Fibroblast of mammary gland (primary cell): Measurements from ENCODE around the gene HOXB2.

Experiments used
- DNase-seq: peaks from one replicate; pipeline ENCODE4 v3.0.0-alpha.2; 2010; ENCODE audit warnings: low read depth
- H3K4me3 ChIP-seq: 2 replicates; pipeline ENCODE4 v1.5.1; 2011; ENCODE audit warnings: low read depth, mild to moderate bottlenecking, low read length, moderate library complexity; ENCODE audit not compliant: control insufficient read depth
- CTCF ChIP-seq: conservative IDR thresholded peaks from 2 replicates; pipeline ENCODE4 v1.5.1; 2011; ENCODE audit warnings: low read depth, low read length, inconsistent platforms; ENCODE audit not compliant: control insufficient read depth, insufficient read depth

Gene HOXB2

DNA sequence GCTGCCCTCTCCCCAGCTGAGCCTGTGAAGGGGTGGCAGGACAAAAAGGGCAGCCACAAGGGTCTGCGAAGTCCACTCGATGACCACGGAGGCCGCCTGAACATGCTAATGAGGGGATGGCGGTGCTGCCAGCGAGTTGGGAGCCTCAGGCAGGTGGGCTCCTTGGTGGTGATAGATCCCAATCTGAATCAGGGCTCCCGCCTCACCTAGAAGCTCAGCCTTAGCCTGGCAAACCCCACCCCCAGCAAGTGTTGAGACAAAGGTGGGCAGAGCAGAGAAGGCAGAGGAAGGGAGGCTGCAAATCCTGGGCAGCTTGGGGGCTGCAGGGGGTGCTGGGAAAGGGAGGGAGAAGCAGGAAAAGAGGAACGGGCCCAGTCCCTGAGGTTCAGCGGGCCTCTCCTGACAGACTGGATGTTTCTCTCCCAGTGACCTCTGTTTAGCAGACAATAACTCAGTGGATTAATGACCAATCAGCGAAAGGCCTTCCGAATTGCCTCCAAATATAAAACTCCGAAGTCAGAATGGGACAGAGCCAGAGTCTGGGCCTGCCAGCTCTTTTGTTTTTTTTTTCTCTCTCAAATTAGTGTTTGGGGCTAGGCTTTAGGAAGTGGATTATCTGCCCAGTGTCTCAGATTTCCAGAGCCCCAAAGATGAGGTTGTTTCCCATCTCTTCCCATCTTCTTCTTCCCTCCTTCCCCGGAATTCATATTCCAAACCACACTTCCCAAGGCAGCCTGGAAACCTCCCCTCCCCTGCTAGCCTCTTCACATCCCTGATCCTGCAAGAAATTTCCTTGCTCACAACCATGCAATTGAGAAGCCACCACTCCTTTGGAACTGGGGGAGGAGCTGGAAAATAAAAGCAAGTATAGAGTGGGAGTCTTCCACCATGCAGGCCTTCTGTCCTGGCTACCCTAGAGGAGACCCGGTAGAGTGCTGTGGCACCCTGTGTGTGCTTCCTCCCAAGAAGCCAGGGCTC is 15.2 kb upstream of the HOXB2 start:
- TF ChIP-seq CTCF: no peak
- no peak overlapping the region for H3K4me3 ChIP-seq
- DNase-seq: no peak

- TF ChIP-seq CTCF: no peak
- no peak overlapping the region for H3K4me3 ChIP-seq
- no peak for DNase-seq
Observed at GRCh38 chr17:48559122-48559839, 14.4 kb upstream of the HOXB2 start.

DNA sequence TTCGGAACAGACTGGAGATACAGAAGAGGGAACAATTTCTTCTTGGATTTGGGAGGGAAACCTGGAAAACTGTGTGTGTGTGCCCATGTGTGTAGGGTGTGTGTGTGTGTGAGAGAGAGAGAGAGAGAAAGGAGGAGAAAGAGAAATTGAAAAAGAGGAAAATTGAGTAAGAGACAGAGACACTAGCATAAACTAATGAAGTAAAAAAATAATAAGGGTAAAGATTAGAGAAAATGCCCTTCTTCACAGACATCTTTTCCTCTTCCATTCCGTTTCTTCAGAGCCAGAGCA is 13.9 kb upstream of the HOXB2 start:
- DNase-seq: no peak
- peak overlapping the region; percentile 20 for H3K4me3 ChIP-seq

DNA sequence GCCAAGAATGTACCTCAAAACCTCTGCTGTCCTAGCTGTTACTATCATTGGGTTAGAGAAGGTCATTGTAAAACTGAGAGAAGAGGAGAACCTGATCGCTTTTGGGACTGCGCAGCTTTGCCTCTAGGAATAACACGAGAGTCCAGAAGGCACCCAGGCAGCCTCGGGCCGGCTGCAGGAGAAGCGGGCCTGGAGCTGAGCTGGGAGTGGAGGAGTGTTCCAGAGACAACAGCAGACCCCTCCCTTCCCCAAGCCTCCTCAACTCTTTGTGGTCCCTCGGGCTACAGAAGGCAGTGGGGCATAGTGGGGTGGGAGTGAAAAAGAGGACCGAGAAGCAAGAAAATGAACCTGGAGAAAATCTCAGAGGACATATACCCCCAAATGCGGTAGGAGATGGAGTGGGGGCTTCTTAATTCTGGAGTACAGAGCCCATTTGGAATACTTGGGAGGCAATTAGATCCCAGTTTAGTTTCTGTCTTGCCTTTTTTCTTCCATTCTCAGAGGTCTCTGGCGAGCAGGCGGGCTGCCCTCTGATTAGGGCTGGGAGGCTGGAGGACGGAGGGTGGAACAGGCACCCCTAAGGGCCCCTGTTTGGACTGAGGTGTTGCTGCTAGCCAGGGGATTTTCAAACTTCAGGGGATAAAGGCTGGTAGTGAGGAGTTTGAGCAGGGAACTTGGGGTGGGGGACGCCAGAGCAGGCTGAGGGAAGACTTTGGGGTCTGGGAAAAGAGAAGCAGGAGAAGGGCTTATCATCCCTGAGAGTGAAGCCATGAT is 13.3 kb upstream of the HOXB2 start:
- no peak for DNase-seq
- H3K4me3 ChIP-seq: peak overlapping the region; percentile 20
- TF ChIP-seq CTCF: no peak

More for the DNA sequence above, 13.9 kb upstream of the HOXB2 start:
- TF ChIP-seq CTCF: no peak

DNA sequence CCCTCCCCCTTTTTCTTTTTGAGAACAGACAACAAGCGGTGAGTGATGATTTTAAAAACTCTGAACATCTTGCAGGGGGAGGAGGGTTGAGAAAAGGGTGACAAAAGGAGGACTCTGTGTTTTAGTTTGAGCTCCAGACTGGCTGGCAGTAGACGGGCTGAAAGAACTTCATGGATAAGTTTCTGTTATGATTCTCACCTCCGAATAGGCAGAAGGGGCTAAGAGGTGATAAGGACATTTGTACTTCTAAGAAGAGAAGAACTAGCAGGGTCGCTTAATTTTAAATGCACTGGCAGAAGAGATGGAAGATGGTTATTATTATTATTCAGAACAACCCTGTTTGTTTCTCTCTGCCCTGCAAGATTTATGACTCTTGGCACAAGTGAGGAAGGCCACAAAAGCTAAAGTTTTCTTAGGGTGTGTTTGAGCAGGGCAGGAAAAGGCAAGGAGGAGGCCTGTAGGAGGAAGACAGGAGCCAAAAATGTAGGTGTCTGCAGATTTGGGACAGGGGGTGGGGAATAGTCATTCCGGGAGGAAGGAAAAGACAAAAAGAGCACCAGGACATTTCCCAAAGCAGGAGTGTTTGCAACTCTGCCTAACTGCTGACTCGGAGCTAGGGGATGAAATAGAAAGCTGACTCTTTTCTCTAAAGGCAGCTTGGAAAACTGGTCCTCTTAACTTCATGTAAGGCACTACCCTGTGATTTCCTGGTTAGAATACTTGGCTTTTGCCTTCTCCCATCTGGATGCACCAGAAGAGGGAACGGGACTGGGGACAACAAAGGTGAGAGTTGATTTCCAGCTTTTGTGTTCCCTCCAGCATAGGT is 11.9 kb upstream of the HOXB2 start:
- DNase-seq: peak; percentile 62
- H3K4me3 ChIP-seq: peak overlapping the region; percentile 15
- TF ChIP-seq CTCF: no peak

- TF ChIP-seq CTCF: no peak
- no peak for DNase-seq
- no peak overlapping the region for H3K4me3 ChIP-seq
Observed at GRCh38 chr17:48556229-48556575, 11.3 kb upstream of the HOXB2 start.
